ENCODE measurements around the gene BRD9.
"Not testable (repeated sequence)": the region's sequence is repeated elsewhere in the genome, so short reads cannot be mapped to it uniquely, and the experiment has no call there.

GRCh38 chr5:837621-838121 lies 54.9 kb downstream of the BRD9 start:
- not testable (repeated sequence) for TF ChIP-seq CTCF (IDR thresholded peaks at IDR 0.05; ENCODE audit: low read depth, low read length, poor library complexity, severe bottlenecking); EZH2phosphoT487 (IDR thresholded peaks at IDR 0.05; ENCODE audit: borderline replicate concordance, low read length)
